Subcutaneous abdominal adipose tissue (tissue), 5 donors: ENCODE measurements around the gene NADK2.
A peak's percentile ranks its signal among the peaks of the same experiment; 100 is the strongest.

Source experiments
- H3K27ac ChIP-seq: one replicate; pipeline ENCODE4 v1.7.0; 2013; ENCODE audit warnings: low read depth, mild to moderate bottlenecking, inconsistent platforms, low read length, moderate library complexity
- H3K27me3 ChIP-seq, 5 donors: one replicate each; pipeline ENCODE4 v1.7.0; 2013; ENCODE audit warnings: low read length in 5 of 5, inconsistent platforms in 1 of 5; ENCODE audit not compliant: control insufficient read depth in 5 of 5, insufficient read depth in 4 of 5
- H3K36me3 ChIP-seq, 5 donors: one replicate each; pipeline ENCODE4 v1.7.0; 2013; ENCODE audit warnings: low read length in 5 of 5; ENCODE audit not compliant: control insufficient read depth in 5 of 5, insufficient read depth in 5 of 5
- H3K4me1 ChIP-seq, 5 donors: one replicate each; pipeline ENCODE4 v1.7.0; 2013; ENCODE audit warnings: low read length in 5 of 5, mild to moderate bottlenecking in 3 of 5, moderate library complexity in 1 of 5; ENCODE audit not compliant: control insufficient read depth in 5 of 5, insufficient read depth in 5 of 5
- H3K4me3 ChIP-seq, 5 donors: one replicate each; pipeline ENCODE4 v1.7.0; 2013; ENCODE audit warnings: low read length in 5 of 5, low read depth in 1 of 5
- H3K9ac ChIP-seq, 5 donors: one replicate each; pipeline ENCODE4 v1.7.0; 2013; ENCODE audit warnings: low read length in 5 of 5, mild to moderate bottlenecking in 4 of 5, moderate library complexity in 3 of 5
- H3K9me3 ChIP-seq, 5 donors: one replicate each; pipeline ENCODE4 v1.7.0; 2013; ENCODE audit warnings: low read length in 5 of 5; ENCODE audit not compliant: control insufficient read depth in 5 of 5
- donor health status: healthy.
- donor health status: healthy.
- donor health status: healthy.
- donor health status: healthy.
- donor health status: healthy.

The NADK2 gene

GRCh38 chr5:36272136-36272690 lies 30.5 kb upstream of the NADK2 start:
- H3K27me3 ChIP-seq, result no peaks in the 10 kb centered on the region
- H3K27ac ChIP-seq, result peak overlapping the region; percentile 24
- peaks cover 0 to 33% (median 18%) of the 10 kb centered on the region in 5 donors for H3K4me1 ChIP-seq
- H3K4me3 ChIP-seq, result no peak overlapping the region
- H3K9ac ChIP-seq, result no peak overlapping the region
- no peaks in the 10 kb centered on the region for H3K9me3 ChIP-seq
- no peaks in the 10 kb centered on the region for H3K36me3 ChIP-seq

- no peaks in the 10 kb centered on the region for H3K9me3 ChIP-seq
- no peak overlapping the region for H3K4me3 ChIP-seq
- no peak overlapping the region for H3K27ac ChIP-seq
- no peak overlapping the region for H3K9ac ChIP-seq
- H3K27me3 ChIP-seq, result no peaks in the 10 kb centered on the region
- no peaks in the 10 kb centered on the region for H3K36me3 ChIP-seq
- H3K4me1 ChIP-seq, result peaks cover 0 to 26% (median 13%) of the 10 kb centered on the region in 5 donors
Observed at GRCh38 chr5:36270876-36271575, 29.3 kb upstream of the NADK2 start.

GRCh38 chr5:36270175-36270574 lies 28.4 kb upstream of the NADK2 start:
- H3K4me1 ChIP-seq, result peaks cover 0 to 26% (median 13%) of the 10 kb centered on the region in 5 donors

GRCh38 chr5:36269478-36269877 lies 27.8 kb upstream of the NADK2 start:
- Histone ChIP-seq H3K27ac (no peak overlapping the region), H3K9me3 (no peaks in the 10 kb centered on the region), H3K4me1 (peaks cover 0 to 24% (median 13%) of the 10 kb centered on the region in 5 donors), H3K4me3 (no peak overlapping the region), H3K9ac (no peak overlapping the region), H3K27me3 (no peaks in the 10 kb centered on the region), H3K36me3 (no peaks in the 10 kb centered on the region)

More at GRCh38 chr5:36270175-36270574, 28.4 kb upstream of the NADK2 start:
- H3K27me3 ChIP-seq, result no peaks in the 10 kb centered on the region
- no peaks in the 10 kb centered on the region for H3K9me3 ChIP-seq
- no peak overlapping the region for H3K9ac ChIP-seq
- no peaks in the 10 kb centered on the region for H3K36me3 ChIP-seq
- no peak overlapping the region for H3K4me3 ChIP-seq
- no peak overlapping the region for H3K27ac ChIP-seq

DNA sequence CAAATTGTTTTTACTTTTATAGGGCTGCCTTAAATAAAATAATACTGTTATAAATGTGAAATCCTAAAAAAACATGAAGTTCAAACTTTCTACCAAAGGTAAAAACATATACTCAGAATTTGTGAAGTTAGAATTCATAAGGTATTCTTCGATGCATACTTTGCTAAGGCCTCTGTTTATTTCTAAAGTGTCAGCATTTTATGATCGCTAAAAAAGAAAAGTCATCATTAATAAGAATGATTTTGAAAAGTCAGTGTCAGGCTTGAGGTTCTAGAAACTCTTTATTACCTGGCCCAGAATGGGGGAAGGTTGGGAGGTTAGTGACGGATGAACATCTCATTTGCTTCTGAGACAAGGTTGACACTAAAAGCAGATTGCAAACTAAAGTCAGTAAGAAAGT lies 26.2 kb upstream of the NADK2 start:
- Histone ChIP-seq H3K4me3 (no peak overlapping the region), H3K9me3 (no peaks in the 10 kb centered on the region), H3K27me3 (no peaks in the 10 kb centered on the region), H3K9ac (no peak overlapping the region), H3K27ac (no peak overlapping the region), H3K4me1 (peaks cover 0 to 12% (median 5%) of the 10 kb centered on the region in 5 donors), H3K36me3 (no peaks in the 10 kb centered on the region)

GRCh38 chr5:36264202-36264760 lies 22.6 kb upstream of the NADK2 start:
- no peak overlapping the region for H3K4me3 ChIP-seq
- H3K9me3 ChIP-seq, result no peaks in the 10 kb centered on the region
- no peaks in the 10 kb centered on the region for H3K27me3 ChIP-seq
- H3K36me3 ChIP-seq, result no peaks in the 10 kb centered on the region
- H3K27ac ChIP-seq, result no peak overlapping the region
- H3K9ac ChIP-seq, result no peak overlapping the region
- H3K4me1 ChIP-seq, result no peaks in the 10 kb centered on the region

DNA sequence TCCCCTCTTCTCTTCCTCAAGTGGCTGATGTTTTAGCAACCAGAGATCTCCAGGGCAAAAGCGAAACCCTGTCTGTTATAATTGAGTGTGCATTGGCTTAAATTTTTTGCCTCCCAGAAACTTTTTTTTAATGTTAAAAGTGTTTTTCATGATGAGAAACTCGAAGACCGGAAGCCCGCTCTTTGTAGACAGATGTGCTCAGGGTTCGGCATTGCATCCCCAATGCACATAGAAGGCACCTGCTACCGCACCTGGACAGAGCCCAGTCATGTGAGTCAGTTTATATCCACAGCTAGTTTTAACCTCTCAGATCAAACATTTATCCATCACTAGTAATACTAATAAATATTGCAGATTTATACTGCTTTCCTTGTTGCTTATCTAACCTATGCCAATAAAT lies 19.5 kb upstream of the NADK2 start:
- no peak overlapping the region for H3K9ac ChIP-seq
- H3K4me1 ChIP-seq, result no peaks in the 10 kb centered on the region
- no peaks in the 10 kb centered on the region for H3K9me3 ChIP-seq
- no peaks in the 10 kb centered on the region for H3K27me3 ChIP-seq
- no peak overlapping the region for H3K27ac ChIP-seq
- no peak overlapping the region for H3K4me3 ChIP-seq
- H3K36me3 ChIP-seq, result no peaks in the 10 kb centered on the region

DNA sequence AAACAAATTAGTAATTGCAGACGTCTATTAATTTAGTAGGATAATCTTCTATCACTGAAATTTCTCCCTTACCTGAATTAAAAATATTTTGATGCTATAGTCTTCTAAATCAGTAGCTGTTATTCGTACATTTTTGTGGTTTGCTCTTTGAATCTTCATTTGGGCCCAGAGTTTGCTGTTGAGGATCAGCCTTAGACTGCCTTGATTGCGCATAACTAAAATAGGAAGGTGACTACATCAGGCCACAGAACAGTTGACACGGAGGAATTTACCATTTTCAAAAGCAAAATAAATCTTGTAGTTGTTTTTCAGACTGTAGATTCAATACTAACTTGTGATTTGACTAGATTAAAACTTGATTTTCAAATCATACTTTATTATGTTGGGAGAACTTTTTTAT lies 11.8 kb upstream of the NADK2 start:
- H3K36me3 ChIP-seq, result no peaks in the 10 kb centered on the region
- H3K27me3 ChIP-seq, result no peaks in the 10 kb centered on the region
- H3K27ac ChIP-seq, result no peak overlapping the region
- no peak overlapping the region for H3K4me3 ChIP-seq
- H3K9ac ChIP-seq, result no peak overlapping the region
- H3K4me1 ChIP-seq, result peaks cover 0 to 10% (median 0%) of the 10 kb centered on the region in 5 donors
- no peaks in the 10 kb centered on the region for H3K9me3 ChIP-seq

DNA sequence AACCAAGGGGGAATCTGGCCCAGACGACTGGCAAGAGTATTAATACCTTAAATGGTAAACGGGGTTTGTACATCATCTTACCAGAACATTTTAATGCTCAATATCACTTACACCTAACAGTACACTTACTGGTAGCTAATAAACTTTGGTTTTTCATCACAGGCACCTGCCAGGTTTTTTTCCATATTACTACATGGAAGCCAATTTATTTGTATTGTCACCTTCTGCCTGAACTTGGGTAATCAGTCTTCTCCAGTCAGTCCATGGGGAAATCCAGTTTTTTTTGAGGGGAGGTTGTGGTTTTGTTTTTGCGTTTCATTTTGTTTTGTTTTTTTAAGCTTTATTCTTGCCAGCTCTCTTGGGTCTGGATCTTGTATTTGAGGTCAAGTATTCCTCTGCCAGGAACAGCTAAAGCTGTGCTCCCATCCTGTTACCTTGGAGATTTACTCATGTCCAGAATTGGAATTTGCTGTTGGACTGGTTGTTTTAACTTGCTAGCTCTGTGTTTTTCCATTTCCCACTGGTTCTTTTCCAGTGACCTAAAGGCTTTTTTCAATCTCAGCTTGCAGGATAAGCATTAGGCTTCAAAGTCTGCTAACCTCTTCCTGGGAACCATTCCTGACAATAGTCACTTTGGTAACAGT lies 11.1 kb upstream of the NADK2 start:
- Histone ChIP-seq H3K9ac (peak overlapping the region in 1 of 5 donors; percentile 20), H3K36me3 (no peaks in the 10 kb centered on the region), H3K27ac (no peak overlapping the region), H3K4me1 (peaks cover 0 to 10% (median 0%) of the 10 kb centered on the region in 5 donors), H3K4me3 (no peak overlapping the region), H3K9me3 (no peaks in the 10 kb centered on the region), H3K27me3 (no peaks in the 10 kb centered on the region)

DNA sequence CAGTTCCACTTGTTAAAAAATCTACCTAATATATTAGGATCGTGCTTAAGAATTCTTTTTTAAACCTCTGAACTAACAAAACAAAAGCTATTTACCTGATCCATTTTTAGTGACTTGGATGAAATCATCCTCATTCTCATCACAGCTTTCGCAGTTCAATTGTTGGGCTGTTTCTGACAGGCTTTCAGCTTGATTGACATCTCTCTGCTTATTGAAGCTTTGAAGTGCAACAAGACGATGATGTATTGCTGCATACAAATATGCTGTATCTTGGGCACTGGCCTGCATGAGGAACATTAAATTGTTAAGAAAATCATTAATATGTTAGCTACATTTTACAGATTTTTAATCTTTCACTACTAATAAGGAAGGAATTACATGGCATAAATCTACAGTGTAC lies 9.5 kb upstream of the NADK2 start:
- Histone ChIP-seq H3K9me3 (no peaks in the 10 kb centered on the region), H3K27ac (no peak overlapping the region), H3K27me3 (no peaks in the 10 kb centered on the region), H3K4me3 (no peak overlapping the region), H3K36me3 (no peaks in the 10 kb centered on the region), H3K4me1 (peaks cover 0 to 10% (median 0%) of the 10 kb centered on the region in 5 donors), H3K9ac (no peak overlapping the region)
